Measurements from ENCODE around the gene SAMD15.
"Not testable (repeated sequence)": the region's sequence is repeated elsewhere in the genome, so short reads cannot be mapped to it uniquely, and the experiment has no call there.

SAMD15 gene

GRCh38 chr14:77376771-77377501 lies at the start of gene SAMD15, which contains the start of gene TMED8:
SAMD15 (plus strand) TSS chr14:77377379; CDS start chr14:77377419, 40 bp downstream.
TMED8 (minus strand) TSS chr14:77377094; CDS start chr14:77377053, 41 bp downstream.
- peak; percentile 90 for DNase-seq

- DNase-seq: no peak
Observed at GRCh38 chr14:77329872-77330271, 47.3 kb upstream of the SAMD15 start.

- DNase-seq: no peak
Observed at GRCh38 chr14:77335576-77335975, 41.6 kb upstream of the SAMD15 start.

- DNase-seq: not testable (repeated sequence)
Observed at GRCh38 chr14:77337255-77337654, 39.9 kb upstream of the SAMD15 start.

- no peak for DNase-seq
Observed at GRCh38 chr14:77337880-77338279, 39.3 kb upstream of the SAMD15 start.

- DNase-seq: no peak
Observed at GRCh38 chr14:77338302-77338701, 38.9 kb upstream of the SAMD15 start.

- no peak for DNase-seq
Observed at GRCh38 chr14:77339407-77339806, 37.8 kb upstream of the SAMD15 start.

GRCh38 chr14:77340389-77340788 lies 36.8 kb upstream of the SAMD15 start:
- DNase-seq: no peak

- no peak for DNase-seq
Observed at GRCh38 chr14:77342726-77343397, 34.3 kb upstream of the SAMD15 start.

GRCh38 chr14:77343662-77344061 lies 33.5 kb upstream of the SAMD15 start:
- peak; percentile 41 for DNase-seq

- no peak for DNase-seq
Observed at GRCh38 chr14:77344377-77344996, 32.7 kb upstream of the SAMD15 start.

GRCh38 chr14:77346495-77346894 lies 30.7 kb upstream of the SAMD15 start:
- no peak for DNase-seq

- DNase-seq: no peak
Observed at GRCh38 chr14:77347751-77348150, 29.4 kb upstream of the SAMD15 start.

- no peak for DNase-seq
Observed at GRCh38 chr14:77353469-77354141, 23.6 kb upstream of the SAMD15 start.

- DNase-seq: no peak
Observed at GRCh38 chr14:77355811-77356210, 21.4 kb upstream of the SAMD15 start.

- DNase-seq: no peak
Observed at GRCh38 chr14:77356899-77357298, 20.3 kb upstream of the SAMD15 start.

- DNase-seq: no peak
Observed at GRCh38 chr14:77359626-77360025, 17.6 kb upstream of the SAMD15 start.

- DNase-seq: no peak
Observed at GRCh38 chr14:77364146-77364545, 13.0 kb upstream of the SAMD15 start.

- no peak for DNase-seq
Observed at GRCh38 chr14:77369285-77369684, 7.9 kb upstream of the SAMD15 start.

- peak; percentile 25 for DNase-seq
Observed at GRCh38 chr14:77372304-77372841, 4.8 kb upstream of the SAMD15 start.

- no peak for DNase-seq
Observed at GRCh38 chr14:77375164-77375950, 1.8 kb upstream of the SAMD15 start.
